HL-60 (cell line): ENCODE measurements around the gene CNDP1.

ENCODE experiments used
- DNase-seq, 2 experiments: peaks; one replicate each; pipeline ENCODE4 v3.0.0-alpha.2; 2010 to 2020; ENCODE audit warnings: low read depth in 1 of 2, low spot score in 1 of 2
- H3K27ac ChIP-seq: fragments of 250-450 bp; sonication (Bioruptor Pico); replicated peaks from 2 replicates; pipeline ENCODE4 v1.5.1; 2020; ENCODE audit warnings: mild to moderate bottlenecking, moderate library complexity
- H3K27me3 ChIP-seq: fragments of 250-450 bp; sonication (Bioruptor Pico); 2 replicates; pipeline ENCODE4 v1.5.1; 2021; ENCODE audit warnings: mild to moderate bottlenecking, moderate library complexity; ENCODE audit not compliant: insufficient read depth, poor library complexity, severe bottlenecking
- H3K4me3 ChIP-seq: replicated peaks from 2 replicates; pipeline ENCODE4 v1.5.1; 2011; ENCODE audit warnings: mild to moderate bottlenecking, control low read depth, low read length; ENCODE audit not compliant: insufficient read depth
- GABPA ChIP-seq: IDR thresholded peaks from 2 replicates; pipeline ENCODE4 v1.6.1; 2012; ENCODE audit warnings: low read depth
- POLR2AphosphoS5 ChIP-seq: IDR thresholded peaks from 2 replicates; pipeline ENCODE4 v1.6.1; 2012; ENCODE audit warnings: low read depth
- REST ChIP-seq: IDR thresholded peaks from 2 replicates; pipeline ENCODE4 v1.6.1; 2012; ENCODE audit warnings: low read depth; ENCODE audit not compliant: insufficient replicate concordance
- SPI1 ChIP-seq: IDR thresholded peaks from 2 replicates; pipeline ENCODE4 v1.6.1; 2012; ENCODE audit warnings: low read depth, mild to moderate bottlenecking, borderline replicate concordance
- TF ChIP-seq, protein P1 (sequence below): IDR thresholded peaks from one replicate; pipeline ENCODE4 v1.5.1; 2011; ENCODE audit warnings: low read length, control low read depth, inconsistent platforms; ENCODE audit not compliant: insufficient read depth

The CNDP1 gene

GRCh38 chr18:74517236-74517630, 17.1 kb upstream of the CNDP1 start:
- no peak for DNase-seq
- Histone ChIP-seq H3K27ac (no peak overlapping the region), H3K27me3 (no peaks in the 10 kb centered on the region), H3K4me3 (no peak overlapping the region)
- TF ChIP-seq GABPA (no peak), POLR2AphosphoS5 (no peak), REST (no peak), SPI1 (no peak)
- TF ChIP-seq, protein P1, sequence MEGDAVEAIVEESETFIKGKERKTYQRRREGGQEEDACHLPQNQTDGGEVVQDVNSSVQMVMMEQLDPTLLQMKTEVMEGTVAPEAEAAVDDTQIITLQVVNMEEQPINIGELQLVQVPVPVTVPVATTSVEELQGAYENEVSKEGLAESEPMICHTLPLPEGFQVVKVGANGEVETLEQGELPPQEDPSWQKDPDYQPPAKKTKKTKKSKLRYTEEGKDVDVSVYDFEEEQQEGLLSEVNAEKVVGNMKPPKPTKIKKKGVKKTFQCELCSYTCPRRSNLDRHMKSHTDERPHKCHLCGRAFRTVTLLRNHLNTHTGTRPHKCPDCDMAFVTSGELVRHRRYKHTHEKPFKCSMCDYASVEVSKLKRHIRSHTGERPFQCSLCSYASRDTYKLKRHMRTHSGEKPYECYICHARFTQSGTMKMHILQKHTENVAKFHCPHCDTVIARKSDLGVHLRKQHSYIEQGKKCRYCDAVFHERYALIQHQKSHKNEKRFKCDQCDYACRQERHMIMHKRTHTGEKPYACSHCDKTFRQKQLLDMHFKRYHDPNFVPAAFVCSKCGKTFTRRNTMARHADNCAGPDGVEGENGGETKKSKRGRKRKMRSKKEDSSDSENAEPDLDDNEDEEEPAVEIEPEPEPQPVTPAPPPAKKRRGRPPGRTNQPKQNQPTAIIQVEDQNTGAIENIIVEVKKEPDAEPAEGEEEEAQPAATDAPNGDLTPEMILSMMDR, result no peak

GRCh38 chr18:74518456-74519295, 15.6 kb upstream of the CNDP1 start:
- Histone ChIP-seq H3K27me3 (no peaks in the 10 kb centered on the region), H3K4me3 (no peak overlapping the region), H3K27ac (no peak overlapping the region)
- no peak for DNase-seq
- no peak for TF ChIP-seq SPI1

DNA sequence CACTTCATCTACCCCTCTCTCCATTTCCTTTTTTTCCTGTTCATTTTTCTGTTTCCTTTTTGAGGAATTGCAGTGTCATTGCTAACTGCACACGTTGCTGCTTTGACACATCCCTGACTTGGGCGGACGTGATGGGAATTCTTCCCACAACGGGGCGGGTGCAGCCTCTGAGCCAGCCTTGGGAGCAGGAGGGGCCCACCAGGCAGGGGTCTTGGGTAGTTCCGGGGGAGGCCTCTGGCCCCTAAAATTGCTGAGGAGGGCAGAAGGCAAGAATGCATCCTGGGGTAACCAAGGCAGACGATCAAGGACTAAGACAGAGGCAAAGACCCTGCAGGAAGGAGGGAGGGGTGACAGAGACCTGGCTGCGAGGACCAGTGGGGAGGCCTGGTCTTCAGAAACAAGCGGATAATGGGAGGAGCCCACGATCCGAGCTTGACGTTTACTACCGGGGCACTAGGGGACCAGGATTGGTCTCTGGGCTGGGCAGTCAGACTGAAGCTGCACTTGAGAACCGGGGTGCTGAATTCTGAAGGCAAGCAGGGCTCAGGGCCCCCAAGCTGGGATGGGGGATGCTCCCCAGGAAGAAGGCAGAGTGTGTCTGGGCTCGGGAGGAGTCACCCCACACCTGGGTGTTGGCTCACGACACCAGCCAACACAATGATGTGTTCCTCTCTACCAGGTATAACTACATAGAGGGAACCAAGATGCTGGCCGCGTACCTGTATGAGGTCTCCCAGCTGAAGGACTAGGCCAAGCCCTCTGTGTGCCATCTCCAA, 14.8 kb upstream of the CNDP1 start:
- TF ChIP-seq POLR2AphosphoS5, result no peak
- no peak for TF ChIP-seq GABPA
- TF ChIP-seq SPI1, result no peak
- TF ChIP-seq, protein P1, result no peak
- TF ChIP-seq REST, result no peak
- no peak for DNase-seq
- H3K4me3 ChIP-seq, result no peak overlapping the region
- H3K27me3 ChIP-seq, result no peaks in the 10 kb centered on the region
- no peak overlapping the region for H3K27ac ChIP-seq

- Histone ChIP-seq H3K27me3 (no peaks in the 10 kb centered on the region), H3K4me3 (no peak overlapping the region), H3K27ac (no peak overlapping the region)
- no peak for TF ChIP-seq REST
- TF ChIP-seq SPI1, result no peak
- no peak for TF ChIP-seq GABPA
- TF ChIP-seq POLR2AphosphoS5, result no peak
- TF ChIP-seq, protein P1, result no peak
- no peak for DNase-seq
Observed at GRCh38 chr18:74520096-74520833, 14.0 kb upstream of the CNDP1 start.
